ENCODE results near the gene USP34.

DNA sequence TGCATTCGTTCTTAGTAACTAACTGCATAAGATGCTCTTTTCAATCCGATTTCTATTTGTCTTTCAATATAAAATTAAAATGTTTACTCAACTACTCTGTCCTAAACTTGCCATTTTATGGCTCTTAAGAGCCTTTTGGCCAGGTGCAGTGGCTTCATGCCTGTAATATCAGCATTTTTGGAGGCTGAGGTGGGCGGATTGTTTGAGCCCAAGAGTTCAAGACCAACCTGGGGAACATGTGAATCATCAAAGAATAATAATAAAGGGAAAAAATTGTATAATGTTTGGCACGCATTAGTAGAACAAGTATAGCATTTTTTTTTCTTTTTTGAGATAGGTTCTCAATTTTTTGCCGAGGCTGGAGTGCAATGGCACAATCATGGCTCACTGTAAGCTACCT is 216.4 kb downstream of the USP34 start:
- TF ChIP-seq, protein P1, sequence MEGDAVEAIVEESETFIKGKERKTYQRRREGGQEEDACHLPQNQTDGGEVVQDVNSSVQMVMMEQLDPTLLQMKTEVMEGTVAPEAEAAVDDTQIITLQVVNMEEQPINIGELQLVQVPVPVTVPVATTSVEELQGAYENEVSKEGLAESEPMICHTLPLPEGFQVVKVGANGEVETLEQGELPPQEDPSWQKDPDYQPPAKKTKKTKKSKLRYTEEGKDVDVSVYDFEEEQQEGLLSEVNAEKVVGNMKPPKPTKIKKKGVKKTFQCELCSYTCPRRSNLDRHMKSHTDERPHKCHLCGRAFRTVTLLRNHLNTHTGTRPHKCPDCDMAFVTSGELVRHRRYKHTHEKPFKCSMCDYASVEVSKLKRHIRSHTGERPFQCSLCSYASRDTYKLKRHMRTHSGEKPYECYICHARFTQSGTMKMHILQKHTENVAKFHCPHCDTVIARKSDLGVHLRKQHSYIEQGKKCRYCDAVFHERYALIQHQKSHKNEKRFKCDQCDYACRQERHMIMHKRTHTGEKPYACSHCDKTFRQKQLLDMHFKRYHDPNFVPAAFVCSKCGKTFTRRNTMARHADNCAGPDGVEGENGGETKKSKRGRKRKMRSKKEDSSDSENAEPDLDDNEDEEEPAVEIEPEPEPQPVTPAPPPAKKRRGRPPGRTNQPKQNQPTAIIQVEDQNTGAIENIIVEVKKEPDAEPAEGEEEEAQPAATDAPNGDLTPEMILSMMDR (IDR thresholded peaks at IDR 0.05), result no peak
- no peak for TF ChIP-seq POLR2A (IDR thresholded peaks at IDR 0.05)
